GM12878 (cell line): ENCODE results near the gene TUBA1B. TPM values are rescaled to one million over a fixed set of nuclear protein-coding genes. Genes with fewer than 3 reads are reported as not detected.

ENCODE experiments used
- ATAC-seq: fragments of 200-7000 bp; cut with Tn5 transposase; 3 replicates; pipeline ENCODE4 v1.9.1; 2020; ENCODE audit warnings: mild to moderate bottlenecking, moderate library complexity
- BruUV-seq: library from RNA; stranded (reverse); fragments of 400-500 nt; replicated peaks from 2 replicates; lab custom pipeline; 2021; lab: Mats Ljungman, UMichigan
- CTCF ChIA-PET: fragments of 300-600 bp; sonication (Branson Sonifier 250); formaldehyde crosslinking; extraction: SDS; loops from one replicate; lab custom pipeline; 2021; ENCODE audit warnings: inconsistent platforms; lab: Yijun Ruan, JAX
- POLR2A ChIA-PET: fragments of 350-600 bp; formaldehyde crosslinking; extraction: SDS; loops from one replicate; lab custom pipeline; 2021; ENCODE audit warnings: inconsistent platforms; lab: Charles Lee
- RAD21 ChIA-PET: fragments of 300-600 bp; sonication (Branson Sonifier 250); formaldehyde crosslinking; loops from one replicate; lab custom pipeline; 2023; ENCODE audit warnings: antibody characterized with exemption; ENCODE audit not compliant: unreplicated experiment; lab: Charles Lee
- SMC1A ChIA-PET: fragments of 300-600 bp; sonication (Branson Sonifier 250); formaldehyde crosslinking; loops from one replicate; lab custom pipeline; 2023; ENCODE audit not compliant: unreplicated experiment, uncharacterized antibody; lab: Charles Lee
- DNase-seq: peaks from one replicate; pipeline ENCODE4 v3.0.0-alpha.2; 2011; ENCODE audit warnings: low read depth, low spot score
- FAIRE-seq: peaks from 3 replicates; lab custom pipeline; 2011; peaks lifted over from hg19 to GRCh38; lab: Jason Lieb, UNC
- H2AFZ ChIP-seq: 2 replicates; pipeline ENCODE4 v1.6.0; 2011; ENCODE audit warnings: low read depth, low read length, control low read depth; ENCODE audit not compliant: control insufficient read depth
- H3K27ac ChIP-seq: 2 replicates; pipeline ENCODE4 v1.5.1; 2011; ENCODE audit warnings: control low read depth; ENCODE audit not compliant: control insufficient read depth, insufficient read depth
- H3K27me3 ChIP-seq, 2 experiments: replicated peaks in 1 of 2; 2 replicates each; pipeline versions ENCODE4 v1.6.0 to v1.6.1; 2011; ENCODE audit warnings: low read length in 1 of 2; ENCODE audit not compliant: control insufficient read depth in 2 of 2, insufficient read depth in 2 of 2
- H3K36me3 ChIP-seq, 2 experiments: 2 replicates each; pipeline ENCODE4 v1.5.1; 2011; ENCODE audit warnings: low read length in 1 of 2; ENCODE audit not compliant: control insufficient read depth in 2 of 2, insufficient read depth in 2 of 2
- H3K4me1 ChIP-seq: 2 replicates; pipeline ENCODE4 v1.6.1; 2011; ENCODE audit warnings: mild to moderate bottlenecking, low read length, moderate library complexity, mixed read lengths; ENCODE audit not compliant: control insufficient read depth, insufficient read depth
- H3K4me2 ChIP-seq: 2 replicates; pipeline ENCODE4 v1.6.0; 2011; ENCODE audit warnings: control low read depth; ENCODE audit not compliant: control insufficient read depth, insufficient read depth
- H3K4me3 ChIP-seq: fragments of 200-600 bp; sonication (generic); 2 replicates; pipeline ENCODE4 v1.5.1; 2016
- H3K79me2 ChIP-seq: 2 replicates; pipeline ENCODE4 v1.6.0; 2011; ENCODE audit warnings: low read length; ENCODE audit not compliant: control insufficient read depth, insufficient read depth
- H3K9ac ChIP-seq: 2 replicates; pipeline ENCODE4 v1.8.0; 2011; ENCODE audit warnings: low read length, control low read depth, mixed read lengths; ENCODE audit not compliant: control insufficient read depth, insufficient read depth
- H3K9me3 ChIP-seq: replicated peaks from 3 replicates; pipeline ENCODE4 v1.5.1; 2011; ENCODE audit warnings: mild to moderate bottlenecking, low read length; ENCODE audit not compliant: control insufficient read depth, insufficient read depth
- H4K20me1 ChIP-seq: 2 replicates; pipeline ENCODE4 v1.6.0; 2011; ENCODE audit not compliant: control insufficient read depth, insufficient read depth
- HSF1 ChIP-seq: fragments of 150-350 bp; IDR thresholded peaks from 2 replicates; pipeline ENCODE4 v1.6.1; 2014; ENCODE audit warnings: mild to moderate bottlenecking, low read depth, low read length
- SUZ12 ChIP-seq: fragments of 200-600 bp; sonication (generic); IDR thresholded peaks from one replicate; pipeline ENCODE4 v1.6.1; 2018; ENCODE audit warnings: antibody characterized with exemption, mild to moderate bottlenecking; ENCODE audit not compliant: unreplicated experiment
- WGBS: methylation state at CpG from one replicate; pipeline ENCODE4 v1.1.6; 2016; ENCODE audit warnings: low lambda C conversion rate; ENCODE audit not compliant: insufficient replicate concordance, insufficient coverage; ENCODE audit errors: missing lambda C conversion rate; 5-methylcytosine and 5-hydroxymethylcytosine counted together
- in situ Hi-C: fragments of 300-500 bp; cut with MboI; formaldehyde crosslinking; loops from 9 replicates; pipeline ENCODE4 v1.14.3; 2018; ENCODE audit warnings: mixed read lengths
- intact Hi-C: fragments of 100-400 bp; cut with micrococcal nuclease; formaldehyde crosslinking; loops from one replicate; pipeline ENCODE4 v1.14.2; 2022; ENCODE audit not compliant: unreplicated experiment
- polyA plus RNA-seq, 11 experiments: library from polyadenylated mRNA; depleted of rRNA in 4 of 11; unstranded in 6 of 11; stranded (reverse) in 5 of 11; fragments of >200 nt; fragmentation: Nextera tagmentation in 4 of 11; fragmentation: Illumina TruSeq in 1 of 11; extraction: Ambion mirVana in 4 of 11; extraction: Trizol in 1 of 11; gene quantifications; 1 replicate in 1 of 11; 2 replicates in 10 of 11; pipeline versions ENCODE4 v1.2.1 to v1.2.3, GENCODE V29; 2011 to 2016; ENCODE audit warnings: inconsistent platforms in 2 of 11, missing spikeins in 2 of 11, low read depth in 1 of 11
- total RNA-seq, 4 experiments: library from RNA; depleted of rRNA in 3 of 4; stranded (reverse); fragments of >200 nt in 3 of 4; fragmentation: Illumina TruSeq in 1 of 4; extraction: Trizol in 1 of 4; gene quantifications; 2 replicates each; pipeline versions ENCODE4 v1.2.1 to v1.2.3, GENCODE V29; 2013 to 2021

Gene TUBA1B
- total and polyA plus RNA-seq, 10 of the 15 experiments (the other 5 are each of a cell fraction or from before 2014, with no cell fraction given), result 2,328 to 4,712 (median 3,552) TPM

- POLR2A ChIA-PET, result interaction anchor here (1.0 to 3.6 kb wide), 3 partner anchors 22 to 97 kb away, joined by 3 to 11 read pairs (median 3); partner anchors contain the start of genes RHEBL1, TUBA1A and TUBA1B
- no peak overlapping the region for H3K4me3 ChIP-seq
- H2AFZ ChIP-seq, result no peak overlapping the region
- peaks cover 32 to 45% of the 10 kb centered on the region in 2 experiments for H3K27me3 ChIP-seq
- ATAC-seq, result no peak
- no peaks in the 10 kb centered on the region for H3K9me3 ChIP-seq
- no peaks in the 10 kb centered on the region for H3K36me3 ChIP-seq
- no peak for DNase-seq
- no peak for FAIRE-seq
- H3K79me2 ChIP-seq, result no peaks in the 10 kb centered on the region
- H3K4me2 ChIP-seq, result peak overlapping the region; percentile 6; the same call in 1 of the 2 replicates
- intact Hi-C loops (loop anchor here (5.0 kb wide), 1 partner anchor 94 kb away; the partner anchor contains the start of gene DDN), in situ Hi-C loops (no loop called here)
- no peak overlapping the region for H3K9ac ChIP-seq
- 24% methylated on average over 10 of the region's 14 CpGs for WGBS
- BruUV-seq, result no TSS peak
- peaks cover 3% of the 10 kb centered on the region; the same call in 1 of the 2 replicates for H3K4me1 ChIP-seq
- TF ChIP-seq HSF1 (no peak), SUZ12 (peak; percentile 28)
- SMC1A ChIA-PET, result interaction anchor here (1.0 to 6.8 kb wide), 6 partner anchors 18 to 240 kb away, joined by 3 to 64 read pairs (median 6); partner anchors contain the start of genes DDX23 and TUBA1B
- CTCF ChIA-PET, result interaction anchor here (0.9 to 12.2 kb wide), 19 partner anchors 9 to 167 kb away, joined by 3 to 244 read pairs (median 6); partner anchors contain the start of genes DDN, FKBP11, LMBR1L and RHEBL1
- H3K27ac ChIP-seq, result no peak overlapping the region
- H4K20me1 ChIP-seq, result no peaks in the 10 kb centered on the region
- RAD21 ChIA-PET, result interaction anchor here (0.8 to 5.9 kb wide), 7 partner anchors 10 to 144 kb away, joined by 3 to 66 read pairs (median 7); partner anchors contain the start of genes DDN, RHEBL1 and TUBA1B
Observed at GRCh38 chr12:49091836-49092085, 39.4 kb downstream of the TUBA1B start.
